A549 (cell line): ENCODE data around the gene NPM1.

Experiments used
- TF ChIP-seq, protein P1 (sequence below): fragments of >200 bp; sonication (Bioruptor Twin); formaldehyde crosslinking; IDR thresholded peaks from 3 replicates; pipeline ENCODE4 v1.5.1; 2016
- TF ChIP-seq, protein P2 (sequence below): fragments of 200-600 bp; sonication (generic); IDR thresholded peaks from 2 replicates; pipeline ENCODE4 v1.6.1; 2016; ENCODE audit warnings: antibody characterized with exemption, mild to moderate bottlenecking, moderate library complexity

DNA sequence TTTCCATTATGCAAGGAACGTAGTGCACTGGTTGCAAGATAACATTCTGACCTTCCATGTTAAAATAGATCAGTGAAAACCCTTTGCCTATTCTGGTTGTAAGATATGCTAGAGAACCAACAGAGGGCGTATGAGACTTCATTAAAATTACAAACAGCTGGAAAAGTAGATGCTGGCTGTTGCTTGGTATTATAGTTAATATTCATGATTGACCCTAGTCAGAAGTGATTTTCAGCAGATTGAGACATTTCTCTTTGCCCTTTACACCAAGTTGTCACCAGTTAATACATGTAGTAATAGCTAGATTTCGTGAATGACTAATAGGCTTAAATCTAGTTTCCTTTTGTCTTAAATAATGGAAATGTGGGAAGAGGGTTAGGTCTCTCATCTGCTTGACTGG, 18.0 kb downstream of the NPM1 start:
- TF ChIP-seq, protein P1, sequence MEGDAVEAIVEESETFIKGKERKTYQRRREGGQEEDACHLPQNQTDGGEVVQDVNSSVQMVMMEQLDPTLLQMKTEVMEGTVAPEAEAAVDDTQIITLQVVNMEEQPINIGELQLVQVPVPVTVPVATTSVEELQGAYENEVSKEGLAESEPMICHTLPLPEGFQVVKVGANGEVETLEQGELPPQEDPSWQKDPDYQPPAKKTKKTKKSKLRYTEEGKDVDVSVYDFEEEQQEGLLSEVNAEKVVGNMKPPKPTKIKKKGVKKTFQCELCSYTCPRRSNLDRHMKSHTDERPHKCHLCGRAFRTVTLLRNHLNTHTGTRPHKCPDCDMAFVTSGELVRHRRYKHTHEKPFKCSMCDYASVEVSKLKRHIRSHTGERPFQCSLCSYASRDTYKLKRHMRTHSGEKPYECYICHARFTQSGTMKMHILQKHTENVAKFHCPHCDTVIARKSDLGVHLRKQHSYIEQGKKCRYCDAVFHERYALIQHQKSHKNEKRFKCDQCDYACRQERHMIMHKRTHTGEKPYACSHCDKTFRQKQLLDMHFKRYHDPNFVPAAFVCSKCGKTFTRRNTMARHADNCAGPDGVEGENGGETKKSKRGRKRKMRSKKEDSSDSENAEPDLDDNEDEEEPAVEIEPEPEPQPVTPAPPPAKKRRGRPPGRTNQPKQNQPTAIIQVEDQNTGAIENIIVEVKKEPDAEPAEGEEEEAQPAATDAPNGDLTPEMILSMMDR: peak; percentile 46
- TF ChIP-seq, protein P2, sequence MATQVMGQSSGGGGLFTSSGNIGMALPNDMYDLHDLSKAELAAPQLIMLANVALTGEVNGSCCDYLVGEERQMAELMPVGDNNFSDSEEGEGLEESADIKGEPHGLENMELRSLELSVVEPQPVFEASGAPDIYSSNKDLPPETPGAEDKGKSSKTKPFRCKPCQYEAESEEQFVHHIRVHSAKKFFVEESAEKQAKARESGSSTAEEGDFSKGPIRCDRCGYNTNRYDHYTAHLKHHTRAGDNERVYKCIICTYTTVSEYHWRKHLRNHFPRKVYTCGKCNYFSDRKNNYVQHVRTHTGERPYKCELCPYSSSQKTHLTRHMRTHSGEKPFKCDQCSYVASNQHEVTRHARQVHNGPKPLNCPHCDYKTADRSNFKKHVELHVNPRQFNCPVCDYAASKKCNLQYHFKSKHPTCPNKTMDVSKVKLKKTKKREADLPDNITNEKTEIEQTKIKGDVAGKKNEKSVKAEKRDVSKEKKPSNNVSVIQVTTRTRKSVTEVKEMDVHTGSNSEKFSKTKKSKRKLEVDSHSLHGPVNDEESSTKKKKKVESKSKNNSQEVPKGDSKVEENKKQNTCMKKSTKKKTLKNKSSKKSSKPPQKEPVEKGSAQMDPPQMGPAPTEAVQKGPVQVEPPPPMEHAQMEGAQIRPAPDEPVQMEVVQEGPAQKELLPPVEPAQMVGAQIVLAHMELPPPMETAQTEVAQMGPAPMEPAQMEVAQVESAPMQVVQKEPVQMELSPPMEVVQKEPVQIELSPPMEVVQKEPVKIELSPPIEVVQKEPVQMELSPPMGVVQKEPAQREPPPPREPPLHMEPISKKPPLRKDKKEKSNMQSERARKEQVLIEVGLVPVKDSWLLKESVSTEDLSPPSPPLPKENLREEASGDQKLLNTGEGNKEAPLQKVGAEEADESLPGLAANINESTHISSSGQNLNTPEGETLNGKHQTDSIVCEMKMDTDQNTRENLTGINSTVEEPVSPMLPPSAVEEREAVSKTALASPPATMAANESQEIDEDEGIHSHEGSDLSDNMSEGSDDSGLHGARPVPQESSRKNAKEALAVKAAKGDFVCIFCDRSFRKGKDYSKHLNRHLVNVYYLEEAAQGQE: no peak
